ENCODE results near the gene APOF.
"Not testable (repeated sequence)": the region's sequence is repeated elsewhere in the genome, so short reads cannot be mapped to it uniquely, and the experiment has no call there.

The APOF gene

DNA sequence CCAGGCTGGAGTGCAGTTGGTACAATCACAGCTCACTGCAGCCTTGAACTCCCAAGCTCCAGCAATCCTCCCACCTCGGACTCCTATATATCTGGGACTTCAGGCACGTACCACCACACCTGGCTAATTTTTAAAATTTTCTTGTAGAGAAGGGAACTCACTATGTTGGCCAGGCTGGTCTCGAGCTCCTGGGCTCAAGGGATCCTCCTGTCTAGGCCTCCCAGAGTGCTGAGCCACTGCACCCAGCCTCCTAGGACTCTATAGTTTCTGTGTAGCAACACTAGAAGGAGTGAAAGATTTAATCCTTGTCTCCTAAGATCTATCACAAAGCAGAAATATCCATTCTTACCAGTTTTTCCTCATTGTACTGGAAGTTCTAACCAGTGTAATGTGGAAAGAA, 4.3 kb upstream of the APOF start:
- DNase-seq: no peak

DNA sequence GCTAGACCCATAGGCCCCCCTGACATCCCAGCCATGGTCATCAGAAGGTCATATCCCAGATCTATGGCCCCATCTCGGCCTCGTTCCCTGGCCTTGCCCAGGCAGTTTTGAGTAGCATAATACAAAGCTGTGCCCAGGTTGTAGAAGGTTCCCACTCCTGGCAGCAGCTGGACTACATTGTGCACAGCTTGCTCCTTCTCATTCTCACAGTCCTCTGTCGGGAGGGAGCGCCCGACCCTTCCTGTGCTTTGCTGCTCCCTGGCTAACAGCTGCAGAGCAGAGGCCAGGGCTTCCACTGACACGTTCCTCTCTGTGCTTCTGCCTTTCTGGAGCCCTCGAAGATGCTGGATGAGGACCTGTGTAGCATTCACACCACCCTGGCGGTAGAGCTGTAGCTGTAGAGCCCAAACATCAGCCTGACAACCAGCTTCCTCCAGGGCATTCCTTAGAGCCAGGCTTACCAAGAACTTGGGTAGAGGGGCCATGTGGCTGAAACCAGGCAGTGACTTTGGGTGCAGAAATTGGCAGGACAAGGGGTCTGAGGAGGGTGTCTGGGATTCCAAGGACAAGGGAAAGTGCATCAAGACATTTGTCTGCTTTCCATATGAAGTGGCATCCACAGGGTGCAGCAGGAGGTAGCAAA, 1.0 kb downstream of the APOF start:
- no peak for DNase-seq

DNA sequence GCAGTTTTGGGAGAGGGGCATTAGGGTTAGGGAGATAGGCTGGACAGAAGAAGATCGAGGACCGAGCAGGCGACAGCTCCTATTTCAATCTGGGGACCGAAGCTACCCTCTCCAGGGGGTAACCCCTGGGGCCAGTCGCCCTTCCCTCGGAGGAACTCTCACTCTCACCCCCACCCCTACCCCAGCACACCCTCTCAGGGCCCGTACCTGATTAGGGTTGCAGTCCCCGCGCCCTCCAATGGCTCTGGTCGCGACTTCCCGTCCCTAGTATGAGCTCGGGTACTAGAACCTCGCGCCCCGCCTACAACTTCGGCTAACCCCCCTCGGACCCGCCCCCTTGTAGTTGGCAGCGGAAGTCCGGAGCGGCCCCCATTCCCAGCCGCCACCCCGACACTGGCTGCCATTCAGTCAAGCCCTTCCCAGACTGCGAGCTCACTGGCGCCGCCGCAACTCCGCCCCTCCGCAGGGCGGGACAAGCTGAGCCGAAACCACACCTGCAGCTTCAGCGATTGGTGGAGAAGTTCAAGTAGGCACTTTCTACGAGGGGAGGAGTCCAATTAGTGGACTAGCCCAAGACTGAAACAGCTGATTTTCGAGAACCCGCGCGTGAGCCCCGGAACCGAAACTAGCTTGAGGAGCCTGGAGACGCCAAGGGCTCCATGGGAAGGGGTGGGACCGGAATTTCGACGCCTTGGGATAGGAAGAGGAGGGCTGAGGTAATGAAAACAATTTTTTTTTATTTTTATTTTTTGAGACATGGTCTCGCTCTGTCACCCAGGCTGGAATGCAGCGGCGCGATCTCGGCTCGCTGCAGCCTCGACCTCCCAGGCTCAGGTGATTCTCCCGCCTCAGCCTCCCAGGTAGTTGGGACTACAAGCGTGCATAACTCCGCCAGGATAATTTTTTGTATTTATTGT, 2.5 kb downstream of the APOF start, which contains the start of gene STAT2:
Gene STAT2 (minus strand): TSS at position 257 of the 917 bp plus-strand sequence. CDS start 3,536 bp downstream, outside the sequence.
- peak; percentile 99 for DNase-seq

DNA sequence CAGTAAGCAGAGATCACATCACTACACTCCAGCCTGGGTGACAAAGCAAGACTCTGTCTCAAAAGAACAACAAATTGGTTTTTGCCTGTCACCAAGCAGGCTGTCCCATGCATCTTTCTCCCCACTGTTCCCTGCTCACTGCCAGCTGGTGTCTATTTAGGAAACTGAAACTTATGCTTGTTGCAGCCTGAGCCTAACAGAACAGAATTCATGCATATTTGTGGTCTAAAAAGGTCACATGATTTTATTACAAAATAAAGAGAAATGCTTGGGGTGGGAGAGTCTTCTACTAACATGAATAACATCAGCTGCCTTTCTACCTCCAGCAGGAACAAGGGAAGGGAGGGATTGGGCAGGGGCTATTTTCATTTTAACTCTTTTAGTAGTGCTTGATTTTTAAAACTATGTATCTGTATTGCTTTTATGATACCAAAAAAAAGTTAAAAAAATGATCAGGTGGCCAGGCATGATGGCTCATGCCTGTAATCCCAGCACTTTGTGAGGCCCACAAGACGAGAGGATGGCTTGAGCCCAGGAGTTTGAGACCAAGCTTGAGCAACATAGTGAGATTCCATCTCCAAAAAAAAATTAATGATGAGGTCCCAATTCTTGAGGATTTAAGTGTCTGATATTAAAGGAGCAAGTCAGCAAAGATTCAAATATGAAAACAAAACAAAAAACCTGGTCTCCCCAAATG, 3.7 kb downstream of the APOF start:
- no peak for DNase-seq

GRCh38 chr12:56351325-56351724, 11.3 kb downstream of the APOF start:
- DNase-seq: no peak

DNA sequence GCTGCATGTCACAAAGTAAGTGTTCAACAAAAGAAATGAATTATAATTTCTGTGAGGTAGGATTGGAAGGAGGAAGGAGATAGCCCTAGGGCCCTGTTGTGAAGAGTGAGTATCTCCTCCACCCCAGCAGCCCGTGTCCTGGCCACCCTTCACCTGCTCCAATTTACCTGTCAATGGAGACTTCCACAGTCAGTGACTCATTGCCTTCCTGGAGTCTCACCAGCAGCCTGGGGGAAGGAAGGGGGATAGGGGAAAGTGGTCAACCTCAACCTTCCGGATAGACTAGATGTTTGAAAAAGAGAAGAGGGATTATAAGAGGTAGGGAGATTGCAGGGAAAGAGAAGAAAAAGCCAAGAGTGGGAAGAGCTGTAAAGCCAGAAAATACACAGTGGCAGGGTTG, 12.0 kb downstream of the APOF start:
- no peak for DNase-seq

DNA sequence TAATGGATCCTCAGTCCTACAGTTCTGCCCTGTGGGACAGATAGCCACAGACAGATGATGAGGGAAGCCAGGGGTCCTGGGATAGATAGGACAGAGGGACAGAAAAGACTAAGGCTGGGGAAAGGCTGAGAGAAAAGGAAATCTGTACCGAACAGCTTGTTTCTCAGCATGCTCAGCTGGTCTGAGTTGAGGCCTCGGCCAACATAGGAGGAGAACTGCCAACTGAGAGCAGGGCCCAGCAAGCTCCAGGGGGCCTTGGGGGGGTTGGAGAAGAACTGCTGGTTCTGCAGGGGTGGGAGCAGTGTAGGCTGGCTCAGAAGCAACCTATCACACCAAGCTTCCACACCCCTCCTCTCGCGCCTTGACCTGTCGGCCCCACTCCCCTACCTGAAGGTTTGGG, 13.9 kb downstream of the APOF start:
- DNase-seq: no peak

DNA sequence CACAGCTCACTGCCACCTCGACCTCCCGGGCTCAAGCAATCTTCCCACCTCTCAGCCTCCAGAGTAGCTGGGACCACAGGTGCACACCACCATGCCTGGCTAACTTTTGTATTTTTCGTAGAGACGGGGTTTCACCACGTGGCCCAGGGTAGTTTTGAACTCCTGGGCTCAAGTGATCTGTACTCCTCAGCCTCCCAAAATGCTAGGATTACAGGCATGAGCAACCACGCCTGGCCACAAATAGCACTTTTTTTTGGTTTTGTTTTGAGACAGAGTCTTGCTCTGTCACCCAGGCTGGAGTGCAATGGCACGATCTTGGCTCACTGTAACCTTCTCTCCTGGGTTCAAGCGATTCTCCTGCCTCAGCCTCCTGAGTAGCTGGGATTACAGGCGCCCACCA, 15.4 kb downstream of the APOF start:
- DNase-seq: not testable (repeated sequence)

- no peak for DNase-seq
Measured at GRCh38 chr12:56346675-56347074, 16.0 kb downstream of the APOF start.

- DNase-seq: not testable (repeated sequence)
Measured at GRCh38 chr12:56342290-56342689, 20.4 kb downstream of the APOF start.

- DNase-seq: no peak
Measured at GRCh38 chr12:56341616-56342015, 21.0 kb downstream of the APOF start.

GRCh38 chr12:56339158-56339422, 23.6 kb downstream of the APOF start:
- no peak for DNase-seq

GRCh38 chr12:56338308-56339157, 24.1 kb downstream of the APOF start, which contains the start of gene IL23A:
IL23A (plus strand) TSS chr12:56338884; CDS start chr12:56339045, 161 bp downstream.
- no peak for DNase-seq

DNA sequence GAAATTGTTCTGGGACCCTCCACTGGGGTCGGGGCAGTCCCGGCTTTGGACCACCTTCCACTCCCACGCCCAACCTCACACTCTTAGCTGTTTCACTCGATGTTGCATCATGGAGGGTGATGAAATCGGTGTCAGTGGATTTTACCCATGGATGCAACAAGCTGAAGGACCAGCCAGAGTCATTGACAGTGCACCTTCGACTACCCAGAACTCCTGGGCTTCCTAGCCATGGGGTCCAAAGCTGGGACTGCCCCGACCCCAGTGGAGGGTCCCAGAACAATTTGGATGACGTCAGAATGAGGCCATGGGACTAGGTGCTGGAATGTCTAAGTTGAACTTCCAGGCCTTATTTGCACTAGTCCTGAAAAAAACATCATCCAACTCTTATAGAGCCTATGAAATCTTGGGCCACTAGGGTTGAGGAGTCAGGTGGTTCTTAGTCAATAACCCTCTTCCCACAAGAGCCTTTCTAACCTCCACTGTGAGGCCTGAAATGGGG, 24.9 kb downstream of the APOF start:
- DNase-seq: no peak

DNA sequence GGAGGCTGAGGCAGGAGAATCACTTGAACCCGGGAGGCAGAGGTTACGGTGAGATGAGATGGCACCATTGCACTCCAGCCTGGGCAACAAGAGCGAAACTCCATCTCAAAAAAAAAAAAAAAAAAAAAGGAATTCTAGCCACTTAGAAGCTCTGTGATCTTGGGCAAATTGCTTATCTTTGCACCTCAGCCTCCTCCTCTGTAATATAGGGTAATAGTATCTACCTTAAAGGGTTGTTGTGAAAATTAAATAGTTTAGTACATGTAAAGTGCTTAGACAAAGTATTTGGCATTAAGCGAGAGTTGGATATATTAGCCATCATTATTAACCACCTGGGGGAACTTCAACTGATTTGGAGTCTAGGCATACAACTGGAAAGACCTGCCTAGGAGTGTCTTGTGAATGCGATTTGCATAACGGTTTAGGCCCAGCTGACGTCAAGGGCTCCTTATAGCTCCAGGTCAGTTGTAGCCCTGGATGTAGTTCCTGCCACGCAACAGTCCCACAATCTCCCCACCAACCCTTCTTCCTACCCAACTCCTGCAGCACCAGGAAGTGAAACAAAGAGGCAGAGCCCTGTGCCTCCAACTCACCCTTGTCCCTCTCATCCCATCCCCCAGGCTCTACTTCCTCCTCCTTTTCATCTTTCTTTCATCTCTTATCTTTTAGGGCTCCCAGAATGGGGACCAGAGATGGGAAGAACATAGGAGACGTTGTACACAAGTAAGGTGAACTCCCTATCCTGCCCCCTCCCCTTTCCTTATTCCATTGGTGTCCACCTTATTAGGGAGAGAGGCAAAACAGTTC, 26.1 kb downstream of the APOF start:
- no peak for DNase-seq

GRCh38 chr12:56335527-56335926, 27.1 kb downstream of the APOF start:
- not testable (repeated sequence) for DNase-seq

GRCh38 chr12:56334490-56334793, 28.2 kb downstream of the APOF start:
- DNase-seq: no peak

- peak; percentile 99 for DNase-seq
Measured at GRCh38 chr12:56333679-56334489, 28.8 kb downstream of the APOF start, which contains the start of gene PAN2. PAN2 (minus strand) TSS chr12:56334000; CDS start chr12:56333094, 906 bp downstream.

GRCh38 chr12:56333197-56333678, 29.4 kb downstream of the APOF start:
- peak; percentile 46 for DNase-seq

GRCh38 chr12:56332512-56333196, 30.0 kb downstream of the APOF start:
- no peak for DNase-seq
